Stimulated activated CD4-positive, alpha-beta T cell treated with anti-CD3 and anti-CD28 coated beads, Interleukin-1b, Interleukin-23, amount 100 ng/mL, for 48 hours (primary cell): ENCODE results near the gene IGFBPL1.
"Not testable (repeated sequence)": the region's sequence is repeated elsewhere in the genome, so short reads cannot be mapped to it uniquely, and the experiment has no call there.

Experiments used
- DNase-seq: peaks from one replicate; pipeline ENCODE4 v3.0.0-alpha.2; 2020

IGFBPL1 gene

GRCh38 chr9:38395653-38396370 lies 28.4 kb downstream of the IGFBPL1 start:
- no peak for DNase-seq

- DNase-seq, result no peak
These were observed 29.8 kb downstream of the IGFBPL1 start for GRCh38 chr9:38394416-38394815.

DNA sequence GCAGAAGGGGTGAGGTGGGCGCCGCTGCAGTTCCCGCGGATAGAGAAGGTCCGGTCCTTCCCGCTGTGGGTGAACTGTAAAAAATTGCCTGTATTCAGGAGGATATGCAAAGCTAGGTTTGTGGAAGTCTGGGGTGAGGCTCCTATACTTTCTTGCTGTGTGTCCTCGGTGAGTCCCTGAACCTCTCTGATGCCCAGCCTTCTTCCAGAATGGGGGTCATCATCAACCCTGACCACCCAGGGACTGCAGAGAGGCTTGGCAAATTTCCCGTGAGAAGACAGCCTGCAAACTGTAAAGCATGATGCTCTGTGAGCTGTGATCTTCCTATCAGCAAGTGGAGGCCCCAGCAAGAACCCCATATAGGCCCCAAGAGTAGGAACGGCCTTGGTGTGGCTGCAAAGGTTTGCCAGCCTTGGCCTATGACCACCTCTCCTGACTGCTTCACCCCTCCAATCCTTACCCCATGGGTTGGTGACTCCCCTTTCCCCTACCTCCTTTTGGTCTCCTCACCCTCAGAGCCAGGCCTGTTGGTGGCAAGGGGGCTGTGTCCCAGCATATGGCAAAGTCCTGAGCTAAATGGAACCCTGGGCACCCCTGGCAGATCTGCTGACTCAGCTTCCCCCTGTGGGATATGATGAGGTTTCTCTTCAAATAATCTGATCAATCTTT lies 31.0 kb downstream of the IGFBPL1 start:
- no peak for DNase-seq

DNA sequence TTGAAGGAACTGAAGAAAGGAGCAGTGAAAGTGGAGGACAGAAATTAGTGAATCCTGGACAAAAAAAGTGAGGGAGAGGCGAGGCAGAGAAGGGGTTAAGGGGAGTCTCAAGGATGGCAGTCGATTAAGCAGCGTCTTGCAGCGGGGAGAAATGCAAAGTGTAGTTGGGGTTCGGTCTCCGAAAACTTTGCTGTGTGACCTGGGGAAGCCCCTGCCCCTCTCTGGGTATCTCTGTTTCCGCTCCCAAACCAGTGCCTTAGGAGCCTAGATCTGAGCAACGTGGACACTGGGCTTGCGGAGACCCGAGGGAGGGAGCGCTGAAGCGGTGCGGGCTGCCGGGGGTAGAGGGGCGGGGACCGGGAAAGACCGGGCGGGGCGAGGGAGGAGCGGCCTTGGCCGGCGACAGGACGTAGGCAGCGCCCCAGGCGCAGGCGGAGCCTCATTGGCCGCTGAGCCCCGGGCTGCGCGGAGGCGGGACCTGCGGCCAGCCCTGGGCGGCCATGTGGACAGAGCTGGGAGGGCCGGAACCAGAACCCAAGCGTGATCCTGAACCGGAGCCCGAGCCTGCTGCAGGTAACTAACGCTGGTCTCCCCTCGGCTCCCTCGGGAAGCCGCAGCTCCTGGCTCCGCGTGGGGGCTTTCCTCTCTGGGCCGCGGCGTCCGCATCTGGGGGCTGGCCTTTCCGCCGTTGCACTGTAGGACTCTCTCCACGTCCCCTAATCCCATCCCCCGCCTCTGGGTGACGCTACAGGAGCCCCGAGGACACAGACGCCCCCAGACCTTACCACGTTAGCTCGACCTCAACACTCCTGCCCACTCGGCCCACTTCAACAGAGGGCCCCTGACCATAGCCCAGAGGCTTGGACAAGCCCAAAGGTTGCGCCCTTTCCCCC lies 31.8 kb downstream of the IGFBPL1 start, which contains the start of gene ALDH1B1:
Gene ALDH1B1, plus strand, starts transcription at position 468 of the 893 bp plus-strand sequence. CDS start 3,047 bp downstream, outside the sequence.
- peak; percentile 68 for DNase-seq

DNA sequence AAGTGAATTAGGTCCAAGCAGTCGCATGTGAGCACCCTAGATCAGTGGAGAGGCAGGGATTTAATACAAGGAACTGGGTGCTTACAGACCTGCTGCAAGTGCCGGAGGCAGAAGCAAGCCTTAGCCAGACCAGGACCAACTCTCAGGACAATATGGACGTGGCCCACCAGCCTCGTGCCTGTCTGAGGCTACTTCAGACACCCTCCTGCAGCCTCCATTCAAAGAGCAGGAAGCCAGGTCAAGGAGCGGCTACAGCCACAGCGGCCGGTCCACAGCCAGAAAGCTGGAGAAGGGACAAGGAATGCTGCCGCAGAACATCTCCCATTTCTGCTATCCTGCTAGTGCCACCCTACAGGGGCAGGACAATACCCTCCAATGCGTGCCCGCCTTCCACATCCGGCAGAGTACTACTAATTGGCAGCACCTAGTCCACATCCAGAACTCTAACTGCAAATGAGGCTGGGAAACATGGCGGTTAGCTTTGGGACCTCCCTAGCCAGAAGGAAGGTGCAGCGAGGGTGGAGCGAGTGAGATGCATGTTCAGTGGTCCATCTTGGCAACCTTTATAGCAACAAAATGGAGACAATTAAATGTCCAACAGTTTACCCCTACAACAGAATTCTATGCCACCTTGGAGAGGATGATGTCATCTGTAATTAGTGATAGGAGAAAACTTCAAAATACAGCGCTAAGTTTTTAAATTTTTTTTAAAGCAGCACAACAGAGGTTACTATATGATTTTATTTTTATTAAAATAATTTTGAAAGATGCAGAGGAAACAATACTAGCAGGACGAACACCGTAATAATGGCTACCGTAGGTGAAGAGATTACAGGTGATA lies 32.8 kb downstream of the IGFBPL1 start:
- DNase-seq, result no peak

DNA sequence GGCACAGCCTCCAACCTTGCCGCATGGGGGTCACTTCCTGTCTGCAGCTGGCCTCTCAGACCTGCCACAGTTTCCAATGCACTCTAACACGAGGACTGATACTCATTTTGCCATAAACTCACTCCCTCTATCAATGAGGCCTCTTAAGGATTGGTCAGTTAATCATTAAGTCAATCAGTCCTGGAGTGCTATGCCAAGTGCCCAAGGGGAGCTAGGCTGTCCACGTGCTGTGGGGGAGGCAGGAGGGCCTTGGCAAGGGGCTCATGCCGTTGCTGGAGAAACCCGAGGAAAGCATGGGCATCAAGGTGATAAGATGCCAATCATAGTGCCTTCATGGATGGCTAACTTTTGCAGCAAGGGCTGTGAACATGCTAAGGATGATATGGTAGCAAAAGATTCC lies 33.4 kb downstream of the IGFBPL1 start:
- no peak for DNase-seq

GRCh38 chr9:38390442-38390841 lies 33.8 kb downstream of the IGFBPL1 start:
- no peak for DNase-seq

DNA sequence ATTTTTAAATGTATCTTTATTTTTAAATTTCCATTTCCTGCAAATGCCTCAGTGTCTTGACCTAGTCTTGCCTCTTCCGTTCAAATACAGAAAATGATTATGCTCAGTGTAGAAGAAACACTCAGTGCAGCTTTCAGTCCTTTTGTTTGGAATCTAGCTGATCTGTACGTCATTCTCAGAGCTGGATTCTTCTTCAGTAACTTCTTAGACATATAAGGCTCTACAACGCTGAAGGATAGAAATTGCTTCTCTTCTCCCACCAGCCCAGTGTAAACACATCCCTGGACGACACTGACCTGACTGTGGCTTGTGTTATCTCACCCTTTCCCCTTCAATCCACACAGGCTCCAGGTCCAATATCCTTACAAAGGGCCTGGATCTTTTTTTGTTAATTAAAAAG lies 34.9 kb downstream of the IGFBPL1 start:
- no peak for DNase-seq

DNA sequence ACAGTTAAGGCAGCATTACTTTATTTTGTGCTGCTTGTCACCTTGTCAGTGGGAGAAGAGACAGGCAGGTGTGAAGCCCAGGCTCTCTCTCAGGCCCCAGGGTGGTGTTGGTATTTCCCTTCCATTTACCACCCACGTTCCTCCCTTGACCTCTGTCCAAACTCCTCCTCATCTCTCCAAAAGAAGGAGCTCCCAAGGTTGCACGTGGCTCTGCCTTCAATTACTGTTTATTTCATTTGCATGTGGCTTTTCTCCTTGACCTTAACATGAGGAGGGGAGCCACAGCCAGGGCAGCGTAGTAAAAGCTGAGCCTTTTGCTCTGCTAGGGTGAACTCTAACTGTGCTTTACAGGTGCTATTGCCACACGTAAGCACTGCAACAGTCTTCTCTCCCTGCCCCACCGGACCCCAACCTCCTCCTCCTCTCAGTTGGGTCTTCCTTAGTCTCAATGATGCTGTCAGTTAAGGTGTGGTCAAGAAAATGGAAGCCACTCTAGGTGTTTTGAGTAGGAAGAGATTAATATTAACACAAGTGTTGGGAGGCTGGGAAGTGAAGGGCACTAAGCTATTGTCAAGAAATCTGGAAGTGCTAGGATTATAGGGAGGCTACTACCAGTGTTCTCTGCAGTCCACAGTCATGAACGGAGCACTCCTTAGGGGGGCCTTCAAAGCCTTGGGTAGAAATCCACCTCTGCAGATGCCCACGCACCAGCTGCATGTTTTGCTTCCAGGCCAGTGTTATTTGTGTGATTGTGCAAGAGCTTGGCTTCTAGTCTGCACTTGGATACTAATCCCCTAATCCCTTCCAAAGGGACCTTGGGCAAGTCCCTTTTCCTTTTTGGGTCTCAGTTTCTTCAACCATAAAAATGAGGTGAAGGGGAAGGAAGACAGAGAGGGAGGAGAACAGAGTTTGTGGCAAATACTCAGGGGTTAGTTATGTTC lies 35.7 kb downstream of the IGFBPL1 start:
- DNase-seq, result no peak

- no peak for DNase-seq
These were observed 36.5 kb downstream of the IGFBPL1 start for GRCh38 chr9:38387751-38388150.

DNA sequence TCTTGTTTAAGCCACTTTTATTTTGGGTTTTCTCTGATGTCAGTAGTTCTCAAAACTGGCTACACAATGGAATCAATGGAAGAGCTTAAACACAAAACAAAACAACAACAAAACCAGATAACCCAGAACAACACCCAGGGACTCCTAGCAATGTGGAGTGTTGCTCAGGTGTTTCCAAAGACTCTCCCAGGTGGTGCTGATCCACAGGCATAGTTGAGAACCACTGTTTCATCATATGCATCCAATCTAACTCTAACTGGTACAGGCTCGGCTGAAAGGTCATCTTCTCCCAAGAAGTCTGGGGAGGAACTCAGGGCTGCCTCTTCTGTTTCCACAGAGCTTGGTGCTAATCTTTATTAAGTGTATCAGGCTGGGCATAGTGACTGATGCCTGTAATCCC lies 37.2 kb downstream of the IGFBPL1 start:
- no peak for DNase-seq

GRCh38 chr9:38386319-38386895 lies 37.8 kb downstream of the IGFBPL1 start:
- DNase-seq, result no peak

DNA sequence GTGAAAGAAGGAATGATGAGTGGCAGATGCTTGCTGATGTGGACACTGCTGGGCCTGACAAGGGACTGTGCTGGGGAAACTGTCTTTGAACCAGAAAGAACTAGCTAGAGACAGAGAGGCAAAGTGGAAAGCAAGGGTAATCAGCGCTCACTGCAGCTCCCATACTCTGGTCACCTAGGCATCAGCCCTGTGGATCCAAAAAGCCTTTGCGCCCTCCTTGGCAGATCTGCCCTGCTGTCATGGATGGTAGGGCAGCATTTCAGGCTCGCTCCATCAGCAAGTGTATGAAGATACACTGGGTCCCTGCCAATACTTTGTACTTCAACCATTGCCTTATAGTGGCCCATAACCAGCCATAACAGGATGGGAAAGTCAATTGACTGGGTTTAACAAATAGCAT lies 38.4 kb downstream of the IGFBPL1 start:
- no peak for DNase-seq

DNA sequence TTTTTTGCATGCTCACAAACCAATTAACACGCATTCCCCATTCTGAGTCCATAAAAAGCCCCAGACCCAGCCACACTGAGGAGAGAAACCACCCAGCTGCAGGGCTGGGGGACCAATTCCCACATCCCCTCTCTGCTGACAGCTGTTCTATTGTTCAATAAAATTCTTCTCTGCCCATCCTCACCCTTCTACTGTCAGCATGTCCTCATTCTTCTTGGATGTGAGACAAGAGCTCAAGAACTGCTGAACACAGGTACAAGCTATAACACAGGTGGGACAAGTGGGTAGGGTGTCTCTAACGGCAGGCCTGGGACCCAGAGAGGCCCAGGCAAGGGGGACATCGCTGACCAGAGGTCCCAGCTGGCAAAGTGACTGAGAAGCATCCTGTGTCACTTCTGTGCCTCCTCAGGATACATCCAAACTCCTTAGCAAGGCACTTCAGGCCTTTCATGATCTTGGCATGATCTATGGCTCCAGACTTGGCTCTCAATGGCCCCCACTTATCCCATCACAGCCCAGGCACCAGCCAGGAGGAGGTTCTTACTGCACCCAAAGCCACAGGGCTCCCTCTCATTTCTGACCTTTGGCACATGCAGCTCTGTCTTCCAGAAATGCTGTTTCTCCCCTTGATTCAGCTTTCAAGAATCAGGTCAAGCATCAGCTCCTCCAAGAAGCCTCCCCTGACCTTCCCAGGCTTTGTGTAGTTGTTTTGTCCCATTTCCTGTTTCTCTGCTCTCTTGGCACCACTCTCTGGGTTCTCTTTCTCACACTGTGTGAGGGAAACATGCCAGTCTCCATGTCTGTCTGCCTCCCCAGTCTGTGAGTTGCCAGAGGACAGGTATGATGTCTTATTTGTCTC lies 39.0 kb downstream of the IGFBPL1 start:
- DNase-seq, result no peak

DNA sequence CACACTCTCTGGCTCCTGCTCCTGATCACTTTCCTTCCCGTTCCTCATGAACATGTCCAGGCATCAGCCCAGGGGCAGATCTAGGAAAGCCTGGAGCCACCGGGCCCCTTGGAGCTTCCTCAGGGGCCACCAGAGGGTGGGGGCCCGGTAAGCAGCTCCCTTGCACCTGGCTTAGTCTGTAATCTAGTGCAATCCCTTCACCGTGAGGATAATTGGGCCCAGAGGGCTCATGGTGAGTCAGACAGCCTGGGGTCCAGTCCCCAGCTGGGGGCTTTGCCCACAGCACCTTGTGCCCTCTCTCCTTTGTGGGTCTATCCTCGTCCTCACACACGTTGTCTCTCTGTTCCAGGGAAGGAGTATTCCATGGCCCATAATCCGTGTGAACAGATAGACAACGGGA lies 42.1 kb downstream of the IGFBPL1 start:
- DNase-seq, result no peak

DNA sequence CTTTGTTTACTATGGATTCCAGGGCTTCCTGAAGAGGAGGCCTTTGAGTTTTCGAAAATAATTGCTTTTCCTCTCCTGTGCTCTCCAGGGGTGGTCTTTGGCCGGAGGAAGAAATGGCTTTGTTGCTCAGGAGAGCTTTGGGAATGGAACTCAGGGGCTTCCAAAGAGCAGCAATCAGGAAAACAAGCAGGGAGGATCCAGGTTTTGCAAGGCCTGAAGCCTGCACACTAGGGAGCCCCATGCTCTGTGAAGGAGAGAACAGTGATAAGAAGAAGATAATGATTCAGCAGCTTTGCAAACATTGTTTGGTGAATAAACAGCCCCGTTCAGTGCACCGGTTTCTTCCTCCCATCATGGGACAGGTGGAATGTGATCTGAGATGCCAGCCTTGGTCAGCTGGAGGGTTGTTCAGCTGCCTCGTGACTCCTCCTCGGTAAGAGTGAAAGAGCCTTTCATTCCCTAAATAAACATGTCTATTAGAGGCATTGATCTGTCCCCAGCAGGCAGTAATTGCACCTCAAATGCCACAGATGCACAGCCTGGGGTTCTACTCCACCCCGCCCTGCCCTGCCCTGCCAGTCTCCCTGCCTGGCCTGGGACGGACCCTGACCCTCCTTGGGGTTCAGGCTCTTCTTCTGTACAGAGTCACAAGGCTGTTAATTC lies 43.3 kb downstream of the IGFBPL1 start:
- no peak for DNase-seq

GRCh38 chr9:38380230-38380871 lies 43.9 kb downstream of the IGFBPL1 start:
- no peak for DNase-seq

- not testable (repeated sequence) for DNase-seq
These were observed 46.7 kb downstream of the IGFBPL1 start for GRCh38 chr9:38377336-38378083.
